HG02763 (cell line): ENCODE results near the gene SMARCD3.

Experiments
- ATAC-seq: cut with Tn5 transposase; IDR thresholded peaks from one replicate; pipeline ENCODE4 v1.9.1; 2021; ENCODE audit warnings: mild to moderate bottlenecking, moderate library complexity; ENCODE audit not compliant: unreplicated experiment

Gene SMARCD3

DNA sequence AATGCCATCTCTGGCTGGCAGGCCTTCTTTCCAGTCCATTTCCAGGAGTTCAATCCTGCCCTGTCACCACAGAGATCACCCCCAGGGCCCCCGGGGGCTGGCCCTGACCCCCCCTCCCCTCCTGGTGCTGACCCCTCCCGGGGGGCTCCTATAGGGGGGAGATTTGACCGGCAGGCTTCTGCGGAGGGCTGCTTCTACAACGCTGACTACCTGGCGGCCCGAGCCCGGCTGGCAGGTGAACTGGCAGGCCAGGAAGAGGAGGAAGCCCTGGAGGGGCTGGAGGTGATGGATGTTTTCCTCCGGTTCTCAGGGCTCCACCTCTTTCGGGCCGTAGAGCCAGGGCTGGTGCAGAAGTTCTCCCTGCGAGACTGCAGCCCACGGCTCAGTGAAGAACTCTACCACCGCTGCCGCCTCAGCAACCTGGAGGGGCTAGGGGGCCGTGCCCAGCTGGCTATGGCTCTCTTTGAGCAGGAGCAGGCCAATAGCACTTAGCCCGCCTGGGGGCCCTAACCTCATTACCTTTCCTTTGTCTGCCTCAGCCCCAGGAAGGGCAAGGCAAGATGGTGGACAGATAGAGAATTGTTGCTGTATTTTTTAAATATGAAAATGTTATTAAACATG, 10.2 kb downstream of the SMARCD3 start:
- no peak for ATAC-seq

DNA sequence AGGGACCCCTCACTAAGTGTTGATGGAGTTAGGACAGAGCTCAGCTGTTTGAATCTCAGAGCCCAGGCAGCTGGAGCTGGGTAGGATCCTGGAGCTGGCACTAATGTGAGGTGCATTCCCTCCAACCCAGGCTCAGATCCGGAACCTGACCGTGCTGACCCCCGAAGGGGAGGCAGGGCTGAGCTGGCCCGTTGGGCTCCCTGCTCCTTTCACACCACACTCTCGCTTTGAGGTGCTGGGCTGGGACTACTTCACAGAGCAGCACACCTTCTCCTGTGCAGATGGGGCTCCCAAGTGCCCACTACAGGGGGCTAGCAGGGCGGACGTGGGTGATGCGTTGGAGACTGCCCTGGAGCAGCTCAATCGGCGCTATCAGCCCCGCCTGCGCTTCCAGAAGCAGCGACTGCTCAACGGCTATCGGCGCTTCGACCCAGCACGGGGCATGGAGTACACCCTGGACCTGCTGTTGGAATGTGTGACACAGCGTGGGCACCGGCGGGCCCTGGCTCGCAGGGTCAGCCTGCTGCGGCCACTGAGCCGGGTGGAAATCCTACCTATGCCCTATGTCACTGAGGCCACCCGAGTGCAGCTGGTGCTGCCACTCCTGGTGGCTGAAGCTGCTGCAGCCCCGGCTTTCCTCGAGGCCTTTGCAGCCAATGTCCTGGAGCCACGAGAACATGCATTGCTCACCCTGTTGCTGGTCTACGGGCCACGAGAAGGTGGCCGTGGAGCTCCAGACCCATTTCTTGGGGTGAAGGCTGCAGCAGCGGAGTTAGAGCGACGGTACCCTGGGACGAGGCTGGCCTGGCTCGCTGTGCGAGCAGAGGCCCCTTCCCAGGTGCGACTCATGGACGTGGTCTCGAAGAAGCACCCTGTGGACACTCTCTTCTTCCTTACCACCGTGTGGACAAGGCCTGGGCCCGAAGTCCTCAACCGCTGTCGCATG, 11.0 kb downstream of the SMARCD3 start:
- ATAC-seq = no peak

DNA sequence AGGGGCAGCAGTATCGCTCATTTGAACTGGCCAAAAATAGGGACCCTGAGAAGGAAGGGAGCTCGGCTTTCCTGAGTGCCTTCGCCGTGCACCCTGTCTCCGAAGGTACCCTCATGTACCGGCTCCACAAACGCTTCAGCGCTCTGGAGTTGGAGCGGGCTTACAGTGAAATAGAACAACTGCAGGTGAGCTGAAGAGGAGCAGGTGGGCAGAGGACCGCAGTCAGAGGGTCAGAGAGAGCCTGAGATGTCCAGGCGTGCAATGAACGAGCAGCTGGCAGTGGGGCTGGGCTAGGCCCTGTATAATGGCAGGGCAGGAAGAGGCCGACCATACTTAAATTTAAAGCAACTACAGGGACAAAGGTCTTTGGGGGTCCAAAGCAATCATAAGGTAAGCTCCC, 12.1 kb downstream of the SMARCD3 start:
- no peak for ATAC-seq

DNA sequence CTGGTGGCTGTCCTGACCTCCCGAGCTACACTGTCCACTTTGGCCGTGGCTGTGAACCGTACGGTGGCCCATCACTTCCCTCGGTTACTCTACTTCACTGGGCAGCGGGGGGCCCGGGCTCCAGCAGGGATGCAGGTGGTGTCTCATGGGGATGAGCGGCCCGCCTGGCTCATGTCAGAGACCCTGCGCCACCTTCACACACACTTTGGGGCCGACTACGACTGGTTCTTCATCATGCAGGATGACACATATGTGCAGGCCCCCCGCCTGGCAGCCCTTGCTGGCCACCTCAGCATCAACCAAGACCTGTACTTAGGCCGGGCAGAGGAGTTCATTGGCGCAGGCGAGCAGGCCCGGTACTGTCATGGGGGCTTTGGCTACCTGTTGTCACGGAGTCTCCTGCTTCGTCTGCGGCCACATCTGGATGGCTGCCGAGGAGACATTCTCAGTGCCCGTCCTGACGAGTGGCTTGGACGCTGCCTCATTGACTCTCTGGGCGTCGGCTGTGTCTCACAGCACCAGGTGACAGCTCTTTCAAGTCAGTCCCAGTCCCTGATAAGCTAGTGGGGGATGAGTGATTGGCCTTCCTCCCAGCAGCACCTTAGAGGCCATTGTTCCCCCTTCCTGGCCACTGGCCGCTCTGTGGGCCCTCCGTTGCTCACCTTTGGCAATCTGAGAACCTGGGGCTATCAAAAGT, 13.3 kb downstream of the SMARCD3 start:
- no peak for ATAC-seq

DNA sequence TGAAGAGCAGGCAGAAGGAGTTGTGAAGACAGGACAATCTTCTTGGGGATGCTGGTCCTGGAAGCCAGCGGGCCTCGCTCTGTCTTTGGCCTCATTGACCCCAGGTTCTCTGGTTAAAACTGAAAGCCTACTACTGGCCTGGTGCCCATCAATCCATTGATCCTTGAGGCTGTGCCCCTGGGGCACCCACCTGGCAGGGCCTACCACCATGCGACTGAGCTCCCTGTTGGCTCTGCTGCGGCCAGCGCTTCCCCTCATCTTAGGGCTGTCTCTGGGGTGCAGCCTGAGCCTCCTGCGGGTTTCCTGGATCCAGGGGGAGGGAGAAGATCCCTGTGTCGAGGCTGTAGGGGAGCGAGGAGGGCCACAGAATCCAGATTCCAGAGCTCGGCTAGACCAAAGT, 14.7 kb downstream of the SMARCD3 start:
- no peak for ATAC-seq

DNA sequence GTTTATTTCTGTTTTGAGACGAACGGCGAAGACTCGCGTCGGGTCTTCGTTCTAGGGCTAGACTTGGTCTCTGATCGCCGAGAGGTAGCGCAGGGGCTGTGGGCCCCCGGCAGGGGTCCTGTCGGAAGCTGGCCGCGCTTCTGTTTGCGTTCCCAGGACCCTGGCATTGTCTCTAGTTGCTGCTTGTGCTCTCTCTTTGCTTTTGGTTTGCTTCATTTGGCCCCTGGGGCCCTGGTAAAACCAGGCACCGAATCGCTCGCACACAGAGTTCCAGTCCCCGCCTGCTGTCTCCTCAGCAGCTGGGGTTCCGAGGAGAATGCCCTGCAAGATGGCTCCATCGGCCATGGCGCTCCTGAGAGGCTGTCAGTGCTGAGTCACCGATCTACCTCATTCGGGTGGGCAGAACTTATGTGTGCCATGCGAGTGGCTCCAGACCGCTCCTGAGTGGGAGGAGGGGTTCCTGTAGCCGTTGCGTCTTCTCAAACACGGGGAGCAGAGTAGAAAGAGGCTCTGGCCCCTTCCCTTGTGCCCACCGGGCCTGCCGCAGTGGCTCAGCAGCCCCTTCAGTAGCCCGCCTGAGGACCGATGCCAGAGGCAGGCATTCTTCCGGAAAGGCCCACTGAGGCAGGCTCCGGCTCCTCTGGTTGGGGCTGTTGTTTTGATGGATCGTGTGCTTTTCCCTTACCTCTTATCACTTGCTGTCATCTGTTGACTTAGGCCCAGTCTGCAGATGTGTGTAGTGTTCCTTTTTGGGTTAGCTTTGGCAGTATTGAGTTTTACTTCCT, 15.4 kb downstream of the SMARCD3 start:
- ATAC-seq = no peak

DNA sequence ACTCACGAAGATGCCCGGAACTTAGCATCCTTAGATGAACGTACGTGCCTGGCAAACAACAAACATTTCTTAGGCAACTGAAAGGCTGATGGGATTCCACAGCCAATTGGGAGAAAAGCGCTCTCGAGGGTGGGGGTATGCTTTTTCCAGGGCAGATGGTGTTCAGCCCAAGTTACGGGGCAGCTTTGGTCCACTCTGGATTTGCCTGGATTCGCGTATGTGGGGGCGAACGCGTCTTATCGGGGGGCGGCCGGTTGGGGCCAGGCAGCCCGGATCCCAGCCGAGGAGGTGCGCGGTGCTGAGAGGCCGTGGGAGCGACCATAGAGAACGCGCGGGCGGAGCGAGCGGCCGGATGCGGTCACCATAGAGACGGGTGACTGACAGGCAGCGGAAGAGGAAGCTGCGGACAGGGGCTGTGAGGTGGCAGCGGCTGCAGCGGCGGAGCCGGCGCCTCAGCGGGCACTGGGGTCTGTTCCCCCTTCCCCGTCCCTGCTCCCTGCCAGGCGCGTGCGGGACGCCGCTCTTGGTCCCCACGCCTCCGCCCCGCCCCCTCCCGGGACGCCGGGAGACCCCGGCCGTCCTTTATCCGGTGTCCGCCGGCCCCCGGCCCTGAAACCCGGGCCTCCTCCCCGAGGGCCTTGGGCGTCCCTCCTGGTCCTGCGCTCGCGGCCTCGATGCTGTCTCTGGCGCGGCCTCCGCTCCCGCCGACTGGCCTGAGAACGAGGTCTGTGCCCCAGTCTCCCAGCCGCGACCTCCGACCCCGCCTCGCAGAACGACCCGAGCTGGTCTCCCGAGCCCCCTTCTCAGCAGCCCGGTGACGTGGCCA, 16.2 kb downstream of the SMARCD3 start, which contains the start of gene CHPF2:
Gene CHPF2, plus strand, starts transcription at position 393 of the 826 bp plus-strand sequence. CDS start 1,529 bp downstream, outside the sequence.
- peak; percentile 98 for ATAC-seq

DNA sequence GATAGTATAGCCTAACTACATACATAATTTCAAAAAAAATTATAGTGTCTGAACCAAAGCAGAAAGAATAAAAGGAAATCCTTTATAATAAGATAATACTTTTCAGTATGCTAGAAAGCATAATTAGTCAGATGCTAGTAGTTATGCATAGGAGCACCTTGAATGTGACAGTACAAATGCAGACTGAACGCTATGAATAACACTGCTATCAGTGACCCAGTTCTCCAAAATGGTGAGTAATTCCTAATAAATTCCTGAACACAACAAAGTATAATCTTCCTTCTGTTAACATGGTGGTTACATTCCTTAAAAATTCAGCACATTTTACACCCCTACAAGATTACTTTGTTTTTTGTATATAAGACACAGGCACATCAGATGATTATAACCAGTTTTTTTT, 17.4 kb downstream of the SMARCD3 start:
- ATAC-seq = no peak

DNA sequence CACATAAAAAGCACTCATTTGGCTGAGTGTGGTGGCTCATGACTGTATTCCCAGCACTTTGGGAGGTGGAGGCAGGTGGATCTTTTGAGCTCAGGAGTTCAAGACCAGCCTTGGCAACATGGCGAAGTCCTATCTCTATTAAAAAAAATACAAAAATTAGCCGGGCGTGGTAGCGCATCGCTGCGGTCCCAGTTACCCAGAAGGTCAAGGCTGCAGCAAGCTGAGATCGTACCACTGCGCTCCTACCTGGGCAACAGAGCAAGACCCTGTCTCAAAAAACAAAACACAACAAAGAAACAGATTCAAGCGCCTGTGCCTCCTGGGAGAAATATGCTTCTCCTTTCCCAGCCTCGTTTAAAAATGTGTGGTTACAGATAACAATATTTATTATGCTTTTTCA, 19.2 kb downstream of the SMARCD3 start:
- ATAC-seq = no peak

DNA sequence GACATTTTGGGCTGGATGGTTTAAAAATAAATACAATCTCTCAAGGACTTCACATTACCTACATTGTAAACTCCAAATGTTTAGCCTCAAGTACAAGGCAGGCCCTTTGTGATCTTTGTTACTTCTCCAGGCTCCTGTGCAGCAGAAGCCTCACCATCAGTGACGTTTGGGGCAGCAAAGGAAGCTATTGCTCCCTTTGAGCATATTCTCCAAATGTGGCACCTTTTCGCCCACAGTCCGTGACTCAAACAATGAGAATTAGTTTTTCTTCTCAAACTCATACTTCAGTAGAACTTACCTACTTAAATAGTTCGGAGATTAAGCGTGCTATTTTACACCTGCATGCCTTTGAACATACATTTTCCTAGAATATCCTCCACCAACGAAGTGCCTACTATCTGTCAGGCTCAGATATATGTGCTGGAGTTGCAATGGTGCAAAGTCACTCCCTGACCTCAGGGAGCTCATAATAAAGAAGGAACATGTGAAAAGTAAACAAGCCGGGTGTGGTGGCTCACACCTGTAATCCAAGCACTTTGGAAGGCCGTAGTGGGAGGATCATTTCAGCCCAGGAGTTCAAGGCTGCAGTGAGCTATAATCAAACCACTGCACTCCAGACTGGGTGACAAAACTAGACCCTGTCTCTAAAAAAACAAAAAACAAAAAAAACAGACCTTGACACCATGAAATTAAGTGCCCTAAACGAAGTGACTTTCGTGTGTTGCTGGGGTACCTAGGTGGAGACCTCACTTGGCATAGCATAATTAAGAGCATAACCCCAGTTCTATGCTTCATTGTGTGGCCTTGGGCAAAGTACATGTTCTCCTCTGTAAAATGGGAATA, 20.2 kb downstream of the SMARCD3 start:
- ATAC-seq = no peak

DNA sequence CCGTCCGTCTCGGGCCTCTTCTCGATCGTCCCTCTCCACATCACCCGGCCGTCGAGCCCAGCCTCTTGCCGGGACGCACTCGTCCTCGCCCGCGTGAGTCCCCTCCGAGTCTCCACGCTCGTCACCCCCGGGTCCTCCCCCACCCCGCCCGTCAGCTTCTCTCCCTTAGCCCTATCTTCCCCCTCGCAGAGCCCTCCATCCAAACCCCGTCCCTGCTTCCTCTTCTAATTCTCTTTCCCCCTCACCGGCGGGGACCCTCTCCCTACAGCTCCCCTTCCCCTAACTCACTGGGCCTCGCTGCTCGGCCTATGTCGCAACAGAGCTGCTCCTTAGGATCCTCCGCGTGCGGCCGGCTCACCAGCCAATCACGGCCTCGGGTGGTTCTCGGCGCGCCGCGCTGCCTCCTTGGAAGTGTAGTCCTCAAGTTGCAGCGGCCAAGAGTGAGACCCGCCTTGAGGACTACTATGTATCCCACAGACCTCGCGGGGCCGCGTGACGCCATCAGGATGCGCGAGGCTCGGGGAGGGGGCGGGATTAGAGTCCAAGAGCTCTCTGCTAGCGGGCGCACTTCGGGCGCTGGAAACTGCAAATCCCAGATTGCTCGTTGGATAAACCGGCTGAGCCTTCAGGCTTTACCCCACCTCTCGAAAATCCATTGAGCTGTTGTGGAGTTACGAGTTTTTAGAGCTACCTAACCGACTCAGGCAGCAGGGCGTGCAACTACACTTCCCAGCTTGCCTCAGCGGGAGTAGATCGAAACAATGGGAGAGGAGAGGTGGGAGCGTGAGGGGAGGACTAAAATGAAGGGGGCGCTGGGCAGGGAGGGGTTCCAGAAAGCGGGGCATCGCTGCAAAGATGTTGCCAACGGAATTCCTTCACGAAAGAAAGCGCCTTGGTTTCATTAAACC, 21.4 kb downstream of the SMARCD3 start, which contains the start of gene ABCF2:
Gene ABCF2, minus strand, starts transcription at position 331 of the 908 bp plus-strand sequence. CDS start 747 bp downstream, outside the sequence.
- peak; percentile 100 for ATAC-seq

DNA sequence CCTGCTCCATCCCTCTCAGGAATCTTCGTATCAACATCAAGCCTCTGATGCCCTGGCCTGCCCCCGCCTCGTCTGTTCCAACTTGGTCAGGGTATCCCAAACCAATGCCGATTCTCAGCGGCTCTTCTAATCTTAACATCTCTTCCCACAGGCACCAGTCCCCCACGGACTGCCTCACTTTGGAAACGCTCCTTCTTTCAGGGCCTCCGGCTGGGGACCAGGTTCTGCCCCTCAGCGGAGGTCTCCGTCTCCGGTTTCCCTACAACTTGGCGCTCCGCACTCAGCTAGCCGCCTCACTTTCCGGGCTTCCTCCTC, 22.0 kb downstream of the SMARCD3 start:
- ATAC-seq = no peak

DNA sequence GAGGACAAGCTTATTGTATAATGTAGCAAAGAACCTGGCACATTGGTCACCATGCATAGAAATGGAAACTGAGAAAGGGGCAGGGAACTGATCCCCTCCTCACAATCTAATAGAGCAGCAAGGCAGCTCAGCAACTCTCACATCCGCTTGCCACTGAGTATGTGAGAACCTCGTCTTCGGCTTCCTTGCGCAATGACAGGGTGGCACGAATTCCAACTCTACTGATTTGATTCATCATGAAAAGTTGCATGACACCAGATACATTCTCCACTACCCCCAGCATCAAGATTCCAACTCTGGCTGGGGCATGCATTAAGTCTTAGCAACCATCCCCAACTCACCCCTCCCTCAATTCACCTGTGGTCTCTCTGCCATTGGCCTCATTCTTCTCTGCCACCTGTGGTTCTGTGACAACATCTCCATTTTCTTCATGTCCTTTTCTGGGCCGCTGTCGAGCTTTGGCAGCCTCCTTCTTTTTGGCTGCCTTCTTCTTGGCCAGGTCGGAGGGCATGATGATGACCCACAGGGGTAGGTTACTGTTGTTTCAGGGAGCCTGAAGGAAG, 22.5 kb downstream of the SMARCD3 start:
- ATAC-seq = no peak

DNA sequence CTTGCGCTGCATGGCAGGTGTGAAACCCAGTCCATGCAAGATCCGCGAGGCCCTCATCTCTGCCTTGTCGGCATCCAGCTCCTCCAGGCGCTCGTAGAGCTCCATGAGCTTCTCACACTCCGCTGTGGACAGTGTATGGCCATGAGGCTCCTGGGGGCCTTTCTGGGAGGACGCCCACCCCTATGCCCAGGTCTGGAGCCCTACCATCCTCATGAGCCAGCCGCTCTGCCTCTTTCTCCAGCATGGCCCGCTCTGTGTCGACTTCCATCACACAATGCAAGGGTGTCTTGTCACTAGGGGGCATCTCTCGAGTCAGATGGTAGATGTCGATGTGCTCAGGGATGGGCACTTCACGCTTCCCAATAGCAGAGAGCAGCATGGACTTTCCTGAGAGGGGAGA, 24.8 kb downstream of the SMARCD3 start:
- ATAC-seq = no peak

DNA sequence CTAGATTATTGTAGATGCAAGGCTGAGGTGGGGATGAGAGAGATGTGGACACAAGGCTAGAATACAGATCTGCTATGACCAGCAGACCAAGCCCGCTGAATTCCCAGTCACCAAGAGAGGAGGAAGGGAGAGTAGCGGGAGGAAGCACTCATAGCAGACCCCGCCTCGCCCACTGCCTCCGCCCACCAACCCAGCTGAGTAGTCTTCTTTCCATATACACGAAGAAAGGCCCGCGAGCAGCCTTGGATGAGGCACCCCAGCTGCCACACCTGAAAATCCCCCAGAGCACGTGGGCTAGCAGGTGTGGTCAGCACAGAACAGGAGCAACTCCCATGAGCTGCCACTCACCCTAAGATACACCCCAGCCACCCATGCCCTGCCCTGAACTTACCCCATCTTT, 30.3 kb downstream of the SMARCD3 start:
- no peak for ATAC-seq

DNA sequence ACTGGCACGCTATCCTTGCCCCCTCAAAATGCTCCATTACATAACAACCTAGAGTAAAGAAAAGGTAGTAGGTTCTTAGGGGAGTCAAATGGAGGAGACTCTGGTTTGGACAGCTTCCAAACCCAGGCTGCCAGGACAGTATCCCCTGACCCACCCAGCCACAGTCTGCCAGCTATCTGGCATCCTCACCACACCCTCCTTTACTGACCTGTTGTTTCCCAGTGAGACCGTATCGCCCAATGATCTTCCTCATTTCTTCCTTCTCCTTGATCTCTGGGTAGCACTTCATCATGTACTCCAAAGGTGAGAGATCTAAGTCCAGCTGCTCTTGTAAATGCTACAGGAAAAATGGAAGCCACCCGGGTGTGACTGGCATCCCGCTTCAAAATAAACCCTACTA, 33.1 kb downstream of the SMARCD3 start:
- no peak for ATAC-seq

DNA sequence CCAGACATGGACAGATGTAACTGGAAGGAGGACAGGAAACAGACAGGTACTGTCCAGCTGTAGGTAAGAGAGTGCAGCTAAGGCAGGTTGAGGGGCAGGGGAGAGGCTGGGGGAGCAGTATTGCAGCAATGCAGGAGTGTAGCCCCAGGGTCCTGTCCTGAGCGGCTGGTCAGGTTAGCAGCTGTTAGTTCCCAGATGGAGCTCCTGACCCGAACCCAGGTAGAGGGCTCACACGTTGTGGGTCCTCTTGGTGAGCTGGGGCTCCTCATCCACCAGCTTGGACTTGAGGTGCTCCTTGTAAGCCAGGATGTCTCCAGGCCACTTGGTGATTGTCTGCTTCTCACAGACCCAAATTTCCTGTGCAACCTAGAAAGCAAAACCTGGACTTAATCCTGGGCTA, 34.7 kb downstream of the SMARCD3 start:
- ATAC-seq = no peak

DNA sequence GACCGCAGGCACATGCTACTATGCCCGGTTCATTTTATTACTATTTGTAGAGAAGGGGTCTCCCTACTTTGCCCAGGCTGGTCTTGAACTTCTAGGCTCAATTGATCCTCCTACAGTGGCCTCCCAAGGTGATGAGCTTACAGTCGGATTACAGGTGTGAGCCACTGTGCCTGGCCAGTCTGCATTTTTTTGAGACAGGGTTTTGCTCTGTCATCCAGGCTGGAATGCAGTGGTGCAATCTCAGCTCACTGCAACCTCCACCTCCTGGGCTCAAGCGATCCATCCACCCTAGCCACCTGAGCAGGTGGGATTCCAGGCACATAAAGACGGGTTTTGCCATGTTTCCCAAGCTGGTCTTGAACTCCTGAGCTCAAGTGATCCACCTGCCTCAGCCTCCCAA, 35.9 kb downstream of the SMARCD3 start:
- ATAC-seq = no peak
